Measurements from ENCODE around the gene DCAKD.
"Not testable (repeated sequence)": the region's sequence is repeated elsewhere in the genome, so short reads cannot be mapped to it uniquely, and the experiment has no call there.

The DCAKD gene

DNA sequence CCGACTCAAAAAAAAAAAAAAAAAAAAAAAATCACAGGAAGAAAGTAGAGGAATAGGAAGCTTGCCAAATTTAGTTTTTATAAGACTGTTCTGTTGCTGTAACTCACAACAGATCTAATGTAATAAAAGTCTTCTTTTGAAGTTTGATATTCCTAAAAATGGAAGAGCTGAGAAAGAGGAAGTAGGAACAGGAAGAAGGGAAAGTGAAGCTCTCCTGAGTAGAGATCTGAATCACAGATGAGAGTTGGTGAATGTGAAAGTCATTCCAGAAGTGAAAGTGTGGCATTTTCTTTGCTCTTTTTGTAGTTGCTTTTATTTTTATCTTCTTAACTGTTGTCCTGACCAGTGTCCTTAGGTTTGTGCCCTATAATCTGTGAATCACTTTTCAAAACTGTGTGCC, 11.8 kb upstream of the DCAKD start:
- no peak for DNase-seq

DNA sequence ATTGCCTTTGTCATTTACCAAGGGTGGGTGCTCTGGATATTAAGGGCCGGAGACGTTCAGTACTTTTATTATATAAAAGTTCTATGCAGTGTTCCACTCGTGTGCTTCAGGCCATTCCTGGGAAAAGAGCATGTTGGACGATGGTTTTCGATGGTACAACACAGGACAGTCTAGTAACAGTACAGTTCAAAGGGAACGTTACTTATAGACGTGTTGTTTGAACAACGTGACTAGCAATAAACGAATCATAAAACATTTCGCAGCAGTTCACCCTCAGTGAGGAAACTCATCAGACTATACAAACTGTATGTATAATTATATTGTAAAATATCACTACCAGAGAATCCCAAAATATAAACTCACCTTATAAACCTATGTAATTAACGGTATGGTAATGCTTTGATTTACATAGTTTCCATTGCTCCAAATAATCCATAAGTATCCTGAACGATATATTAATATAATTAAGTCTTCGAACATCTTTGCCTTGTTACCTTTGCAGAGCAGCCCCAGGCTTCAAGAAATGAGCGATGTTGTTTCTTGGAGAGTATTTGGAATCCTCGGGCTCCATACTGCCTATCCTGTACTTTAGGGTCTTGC, 10.3 kb upstream of the DCAKD start:
- DNase-seq, result no peak

DNA sequence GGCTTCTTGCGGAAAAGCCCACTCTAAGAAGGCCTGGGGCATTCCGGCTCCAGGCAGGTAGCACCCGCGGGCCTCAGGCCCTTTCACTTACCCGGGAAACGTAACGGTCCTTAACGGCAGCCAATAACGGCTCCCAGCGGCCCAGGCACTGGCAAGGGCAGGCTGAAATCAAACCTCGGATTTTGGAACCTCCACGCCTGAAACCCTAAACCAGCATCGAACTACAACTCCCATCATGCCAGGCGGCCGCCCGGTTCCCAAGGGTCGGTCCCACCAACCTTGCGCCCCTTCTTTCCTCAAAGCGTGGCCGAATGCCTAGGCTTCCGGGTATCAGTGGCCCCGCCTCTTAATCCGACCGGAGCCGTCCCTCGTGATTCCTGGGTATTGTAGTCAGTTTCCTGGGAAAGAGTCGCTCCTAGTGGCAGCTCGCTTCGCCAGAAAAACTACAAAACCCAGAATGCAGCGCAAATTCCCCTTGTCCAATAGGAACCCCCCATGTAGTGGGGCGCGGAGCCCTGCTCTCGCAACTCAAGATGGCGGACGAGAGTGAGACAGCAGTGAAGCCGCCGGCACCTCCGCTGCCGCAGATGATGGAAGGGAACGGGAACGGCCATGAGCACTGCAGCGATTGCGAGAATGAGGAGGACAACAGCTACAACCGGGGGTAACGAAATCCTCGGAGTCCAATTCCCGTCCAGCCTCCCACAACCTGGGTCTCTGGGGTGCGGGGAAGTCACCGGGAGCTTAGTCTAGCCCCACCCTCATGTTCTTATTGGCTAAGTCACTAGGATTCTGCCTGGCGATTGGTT, 9.6 kb upstream of the DCAKD start, which contains the start of gene NMT1:
TSS of gene NMT1 (plus strand) at position 521 of the 809 bp plus-strand sequence. CDS start at position 534, 13 bp downstream.
- DNase-seq, result peak; percentile 90 to 98

DNA sequence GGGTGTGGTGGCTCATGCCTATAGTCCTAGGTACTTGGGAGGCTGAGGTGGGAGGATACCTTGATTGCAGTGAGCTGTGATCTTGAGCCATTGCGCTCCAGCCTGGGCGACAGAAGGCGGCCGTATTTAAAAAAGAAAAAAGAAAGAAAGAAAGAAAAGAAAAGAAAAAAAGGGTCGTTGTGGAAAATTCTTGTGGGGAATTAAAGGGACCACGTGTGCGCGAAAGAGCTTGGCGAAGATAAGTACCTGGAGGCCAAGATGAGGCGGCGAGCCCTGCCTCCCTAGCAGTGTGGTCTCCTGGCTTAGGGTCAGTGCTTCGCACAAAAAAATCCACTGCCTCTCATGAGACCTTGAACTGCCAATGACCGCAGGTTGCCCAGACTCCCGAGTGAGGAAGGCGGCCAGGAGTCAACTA, 9.0 kb upstream of the DCAKD start:
- no peak for DNase-seq

DNA sequence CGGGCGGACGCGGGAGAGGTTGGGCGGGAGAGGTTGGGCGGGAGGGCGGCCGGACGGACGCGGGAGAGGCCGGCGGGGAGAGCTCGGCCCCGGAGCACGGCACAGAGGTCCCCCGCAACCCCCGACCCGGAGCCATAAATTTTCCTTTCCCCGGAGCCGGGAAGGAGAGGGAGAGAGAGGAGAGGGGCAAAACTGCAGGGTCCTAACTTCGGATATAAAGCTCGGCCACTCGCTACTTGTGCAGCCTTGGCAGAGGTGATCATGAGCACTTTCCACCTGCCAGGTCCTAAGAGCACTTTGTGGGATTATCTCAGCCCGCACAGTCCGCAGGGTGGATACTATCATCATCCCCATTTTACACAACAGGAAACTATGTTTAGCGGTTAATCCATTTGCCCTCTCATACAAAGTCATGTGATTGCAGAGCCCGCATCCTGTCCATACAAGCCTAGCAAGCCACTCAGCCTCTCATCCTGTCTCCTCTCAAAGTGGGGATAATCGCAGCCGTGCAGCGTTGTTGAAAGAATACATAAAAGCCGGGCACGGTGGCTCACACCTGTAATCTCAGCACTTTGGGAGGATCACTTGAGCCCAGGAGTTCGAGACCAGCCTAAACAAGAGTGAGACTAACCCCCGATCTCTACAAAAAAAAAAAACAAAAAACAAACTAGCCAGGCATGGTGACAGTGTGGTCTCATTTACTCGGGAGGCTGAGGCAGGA, 780 bp upstream of the DCAKD start:
- DNase-seq, result peak; percentile 9 to 23

DNA sequence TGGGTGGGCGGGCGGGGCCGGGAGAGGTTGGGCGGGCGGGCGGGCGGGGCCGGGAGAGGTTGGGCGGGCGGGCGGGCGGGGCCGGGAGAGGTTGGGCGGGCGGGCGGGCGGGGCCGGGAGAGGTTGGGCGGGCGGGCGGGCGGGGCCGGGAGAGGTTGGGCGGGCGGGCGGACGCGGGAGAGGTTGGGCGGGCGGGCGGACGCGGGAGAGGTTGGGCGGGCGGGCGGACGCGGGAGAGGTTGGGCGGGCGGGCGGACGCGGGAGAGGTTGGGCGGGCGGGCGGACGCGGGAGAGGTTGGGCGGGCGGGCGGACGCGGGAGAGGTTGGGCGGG, 254 bp upstream of the DCAKD start:
- not testable (repeated sequence) for DNase-seq

DNA sequence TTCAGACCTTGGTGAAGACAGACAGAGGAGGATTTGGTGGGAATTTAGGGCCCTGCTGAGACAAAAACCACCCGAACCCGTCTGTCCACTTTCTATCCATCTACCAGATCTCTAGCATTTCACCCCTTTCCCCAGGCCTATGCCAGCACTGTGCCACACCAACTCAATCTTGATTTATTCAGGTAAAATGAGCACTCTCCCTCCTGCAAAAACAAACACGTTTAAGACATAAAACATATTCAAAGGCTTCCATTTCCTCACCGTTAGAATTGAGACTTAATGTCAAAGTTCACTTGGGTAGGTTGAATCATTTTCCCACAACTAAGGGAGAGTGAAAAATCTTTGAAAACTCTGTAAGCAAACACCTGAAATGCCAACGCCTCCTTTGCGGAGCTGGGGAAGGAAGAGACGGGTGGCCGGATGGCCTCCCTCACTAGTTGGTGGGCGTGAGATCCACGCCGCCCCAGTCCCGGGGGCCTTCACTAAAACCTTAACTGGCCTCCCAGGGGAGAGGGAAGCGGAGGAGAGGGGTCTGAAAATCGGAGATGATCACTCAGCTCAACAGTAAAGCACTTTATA, 862 bp downstream of the DCAKD start:
- DNase-seq, result peak; percentile 37 to 49

DNA sequence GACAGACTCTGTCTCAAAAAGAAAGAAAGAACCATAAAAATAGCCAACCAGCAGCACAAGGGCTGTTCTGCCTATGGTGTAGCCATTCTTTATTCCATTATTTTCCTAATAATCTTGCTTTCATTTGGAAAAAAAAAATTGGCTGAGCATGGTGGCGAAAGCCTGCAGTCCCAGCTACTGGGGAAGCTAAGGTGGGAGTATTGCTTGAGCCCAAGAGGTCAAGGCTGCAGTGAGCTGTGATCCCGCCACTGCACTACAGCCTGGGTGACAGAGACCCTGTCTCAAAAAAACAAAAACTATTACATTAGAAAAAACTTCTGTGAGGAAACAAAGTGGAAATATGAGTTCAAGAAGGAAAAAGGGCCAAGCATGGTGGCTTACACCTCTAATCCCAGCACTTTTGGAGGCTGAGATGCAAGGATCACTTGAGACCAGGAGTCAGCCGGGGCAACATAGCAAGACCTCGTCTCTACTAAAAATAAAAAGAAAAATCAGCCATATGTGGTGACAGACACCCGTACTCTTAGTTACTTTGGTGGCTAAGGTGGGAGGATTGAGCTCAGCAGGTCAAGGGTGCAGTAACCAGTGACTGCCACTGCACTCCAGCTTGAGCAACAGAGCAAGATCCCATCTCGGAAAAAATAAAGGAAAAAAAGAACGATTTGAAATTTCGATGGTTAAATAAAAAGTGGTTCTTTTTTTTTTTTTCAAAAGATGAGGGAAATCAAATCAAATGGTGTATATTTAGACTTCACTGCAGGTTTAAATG, 2.5 kb downstream of the DCAKD start:
- DNase-seq, result no peak

DNA sequence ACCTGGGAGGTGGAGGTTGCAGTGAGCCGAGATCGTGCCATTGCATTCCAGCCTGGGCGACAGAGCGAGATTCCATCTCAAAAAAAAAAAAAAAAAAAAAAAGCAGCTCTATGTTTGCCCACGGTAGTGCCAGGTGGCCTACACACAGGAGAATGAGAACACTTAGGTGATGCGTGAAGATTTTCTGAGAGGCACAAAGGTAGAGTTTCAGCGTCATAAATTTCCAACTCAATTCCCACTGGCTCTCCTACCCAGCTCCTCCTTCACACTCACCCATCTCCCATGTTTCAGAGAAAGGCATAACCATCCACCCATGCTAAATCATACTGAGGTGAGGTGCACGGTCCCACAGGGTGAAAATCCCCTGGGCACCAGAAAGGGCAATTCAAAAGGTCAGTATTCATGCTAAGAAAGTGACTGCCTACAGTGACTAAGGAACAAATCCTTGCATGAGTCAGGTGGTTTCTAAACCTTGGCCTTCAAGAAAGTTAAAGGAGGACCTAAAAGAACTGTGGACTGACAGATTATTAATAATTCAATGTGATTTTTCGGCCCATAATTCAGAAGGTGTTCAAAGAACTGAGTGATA, 4.8 kb downstream of the DCAKD start:
- no peak for DNase-seq

DNA sequence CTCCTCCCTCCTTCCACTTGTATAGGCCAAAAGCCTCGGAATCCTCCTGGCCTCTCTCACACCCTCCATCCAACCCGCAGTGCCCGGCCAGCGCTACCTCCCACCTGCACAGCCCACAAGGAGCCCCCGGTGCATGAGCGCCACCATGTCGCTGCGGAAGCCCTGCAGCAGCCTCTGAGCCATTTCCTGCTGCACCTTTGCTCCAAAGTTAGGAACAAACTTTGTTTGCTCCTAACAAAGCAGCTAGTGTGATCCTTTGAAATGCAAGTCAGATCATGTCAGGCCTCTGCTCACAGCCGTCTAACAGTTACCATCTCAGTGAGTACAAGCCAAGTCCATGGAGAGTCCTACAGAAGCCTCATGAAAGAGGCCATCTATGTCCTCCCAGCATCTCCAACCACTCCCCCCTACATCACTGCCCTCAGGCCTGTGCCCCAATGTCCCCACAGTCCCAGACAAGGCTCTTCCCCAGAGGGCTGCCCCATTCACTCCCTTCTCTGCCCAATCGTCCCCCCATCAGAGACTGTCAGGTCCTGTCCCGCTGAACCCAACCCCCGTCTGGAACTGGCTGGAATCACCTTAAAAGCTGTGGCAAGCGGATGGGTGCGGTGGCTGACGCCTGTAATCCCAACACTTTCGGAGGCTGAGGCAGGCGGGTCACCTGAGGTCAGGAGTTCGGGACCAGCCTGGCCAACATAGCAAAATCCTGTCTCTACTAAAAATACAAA, 7.5 kb downstream of the DCAKD start:
- no peak for DNase-seq

DNA sequence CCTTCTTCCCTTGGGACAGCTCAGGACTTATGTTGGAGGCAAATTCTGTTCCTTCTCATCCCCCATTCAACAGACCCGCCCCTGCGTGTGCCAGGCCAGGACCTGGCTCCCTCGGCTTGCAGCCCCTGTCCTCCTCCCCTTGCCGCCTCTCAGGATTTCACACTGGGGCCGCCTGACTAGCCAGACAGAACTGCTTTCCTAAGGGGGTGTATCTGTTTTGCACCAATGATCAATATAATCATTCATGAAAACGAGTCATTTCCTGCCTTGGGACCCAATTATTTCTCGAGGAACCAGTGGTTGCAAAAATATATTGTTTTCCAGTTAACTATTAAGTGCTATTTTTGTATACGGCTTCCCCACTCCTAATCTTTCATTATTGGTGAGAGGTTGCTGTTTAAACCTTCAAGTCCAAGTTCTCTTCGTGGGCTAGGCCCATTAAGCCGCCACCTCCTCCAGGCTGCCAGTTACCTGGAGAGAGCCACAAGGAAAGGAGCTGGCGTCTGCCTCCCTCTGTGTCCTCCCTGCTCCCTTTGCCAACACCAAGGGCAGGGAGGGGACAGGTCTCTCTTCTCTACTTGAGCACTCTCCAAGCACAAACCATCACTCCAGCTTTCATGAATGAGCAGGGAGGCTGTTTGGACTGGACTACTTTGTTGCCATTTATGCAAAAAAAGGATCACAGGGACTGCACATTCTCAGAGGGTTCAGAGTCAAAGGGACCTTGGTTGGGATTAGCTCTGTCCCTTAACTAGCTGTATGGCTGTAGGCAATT, 8.9 kb downstream of the DCAKD start:
- DNase-seq, result no peak

DNA sequence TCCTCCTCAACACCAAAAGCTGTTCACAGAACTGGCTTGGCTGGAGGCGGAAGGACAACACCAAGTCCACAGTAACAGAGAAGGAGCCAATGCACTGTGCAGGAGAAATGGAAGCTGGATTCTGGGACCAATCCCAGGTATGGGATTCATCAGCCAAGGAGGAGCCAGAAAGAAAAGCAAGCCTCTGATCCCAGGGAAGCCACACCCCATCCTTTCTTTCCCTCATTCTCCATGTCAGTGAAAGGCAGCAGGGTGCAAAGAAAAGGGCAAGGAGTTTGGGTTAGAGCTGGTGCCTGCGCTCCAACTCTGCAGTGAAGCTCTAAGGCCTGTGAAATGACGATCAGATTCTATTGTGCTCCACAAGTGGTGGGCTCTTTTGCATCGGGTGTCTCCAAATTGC, 11.0 kb downstream of the DCAKD start:
- DNase-seq, result no peak

DNA sequence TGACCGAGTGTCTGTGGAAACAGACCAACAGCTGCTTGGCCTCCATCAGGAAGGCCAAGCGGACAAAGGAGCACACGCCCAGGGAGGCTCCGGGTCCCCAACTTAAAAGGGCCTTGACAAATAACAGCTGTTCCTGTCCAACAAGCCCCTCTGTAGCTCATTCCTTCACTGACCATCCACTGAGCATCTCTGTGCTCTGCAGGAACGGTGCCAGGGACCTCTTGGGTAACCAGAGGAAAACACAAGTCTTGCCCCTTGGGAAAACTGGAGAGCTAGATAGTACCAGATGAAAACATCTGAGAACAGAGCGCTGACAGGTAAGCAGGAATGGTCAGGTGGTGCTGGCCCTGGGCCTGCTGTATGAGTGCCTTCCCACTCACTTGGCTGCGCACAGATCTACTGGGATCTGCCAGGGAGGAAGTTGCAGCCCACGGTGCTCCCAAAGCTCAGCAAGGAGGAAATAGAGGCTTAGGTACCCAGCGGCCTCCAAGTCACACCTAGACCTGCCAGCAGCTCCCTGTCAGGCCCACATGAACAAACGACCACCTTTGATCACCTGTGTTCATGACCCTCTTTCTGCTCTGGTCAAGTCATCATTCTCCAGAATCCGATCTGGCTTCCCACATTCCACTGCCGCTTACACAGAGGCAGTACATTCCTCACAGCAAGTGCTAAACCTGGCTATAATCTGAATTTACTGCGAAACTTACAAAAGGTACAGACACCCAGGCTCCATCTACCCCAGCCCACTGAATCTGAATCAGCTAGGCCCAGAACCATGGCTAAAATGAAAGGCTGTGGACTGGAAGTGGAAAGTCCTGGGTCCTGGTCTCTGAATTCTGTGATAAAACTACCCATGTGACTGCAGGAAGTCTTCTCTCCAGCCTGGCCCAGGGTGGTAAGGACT, 12.5 kb downstream of the DCAKD start:
- DNase-seq, result no peak

DNA sequence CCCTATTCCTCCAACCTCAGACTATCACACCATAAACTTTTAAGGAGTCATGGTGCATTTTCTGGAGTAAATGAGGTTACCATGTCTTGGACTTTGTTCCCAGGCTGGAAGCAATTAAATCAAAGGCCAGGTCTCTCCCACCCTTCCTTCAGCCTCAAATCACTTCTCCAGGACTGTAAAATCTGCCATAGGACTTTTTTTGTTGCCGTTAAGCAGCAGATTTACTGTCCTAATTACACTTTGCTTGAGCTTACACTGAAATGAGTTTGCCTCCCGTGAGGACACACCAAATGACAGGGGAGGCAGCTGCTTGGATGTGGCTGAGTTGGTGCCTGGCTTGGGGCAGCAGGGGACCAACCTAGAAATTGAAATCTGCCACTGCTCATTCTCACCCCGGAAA, 14.7 kb downstream of the DCAKD start:
- DNase-seq, result no peak

DNA sequence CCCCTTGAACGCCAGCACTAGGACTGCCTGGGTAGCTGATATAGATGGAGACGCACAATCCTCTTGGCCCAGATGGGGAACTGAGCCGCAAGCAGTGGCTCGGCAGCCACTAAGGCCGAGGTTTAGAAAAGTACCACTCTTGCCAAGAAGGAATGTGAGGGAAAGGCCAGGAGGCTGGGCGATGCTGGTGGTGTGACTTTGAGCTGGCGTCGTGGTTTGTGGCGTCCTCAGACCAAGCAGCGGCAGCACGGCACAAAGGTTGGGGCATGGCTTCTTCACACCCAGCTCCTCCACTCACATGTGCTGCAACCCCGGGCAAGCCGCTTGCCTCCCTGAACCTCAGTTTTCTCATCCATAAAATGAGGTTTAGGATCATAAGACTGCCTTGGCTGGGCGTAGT, 15.6 kb downstream of the DCAKD start:
- DNase-seq, result no peak

DNA sequence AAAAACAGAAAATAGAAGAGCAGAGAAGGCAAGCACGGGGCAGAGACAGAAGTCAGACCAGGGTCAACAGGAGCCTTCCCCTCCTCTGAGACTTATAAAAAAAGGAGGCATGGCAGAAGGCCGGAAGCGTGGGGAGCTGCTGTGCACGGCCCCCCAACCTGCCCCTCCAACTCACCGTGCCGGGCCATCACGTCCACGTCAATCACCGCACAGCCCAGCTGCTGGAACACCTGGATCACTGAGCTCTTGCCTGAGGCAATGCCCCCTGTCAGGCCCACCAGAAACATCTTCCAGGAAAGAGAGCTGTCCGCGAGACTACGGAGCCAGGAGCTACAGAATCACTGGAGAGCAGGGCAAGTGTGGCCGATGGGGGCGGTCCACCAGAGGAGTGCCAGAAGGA, 16.8 kb downstream of the DCAKD start:
- no peak for DNase-seq

DNA sequence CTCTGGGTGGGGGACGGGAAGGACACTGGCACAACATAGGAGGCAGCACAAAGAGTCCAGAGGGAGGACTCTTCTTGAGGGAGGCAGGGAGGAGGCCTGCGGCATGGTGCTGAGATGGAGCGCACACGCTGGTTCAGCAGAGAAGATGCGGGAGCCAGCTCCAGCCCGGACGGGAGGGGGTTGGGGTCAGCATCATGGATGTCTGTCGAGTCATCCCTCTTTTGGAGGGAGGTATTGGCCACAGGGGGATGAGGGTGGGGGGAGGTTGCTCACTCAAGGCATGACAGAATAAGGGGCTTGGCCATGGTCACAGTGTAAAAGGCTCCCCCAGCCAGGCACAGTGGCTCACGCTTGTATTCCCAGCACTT, 19.3 kb downstream of the DCAKD start:
- no peak for DNase-seq

DNA sequence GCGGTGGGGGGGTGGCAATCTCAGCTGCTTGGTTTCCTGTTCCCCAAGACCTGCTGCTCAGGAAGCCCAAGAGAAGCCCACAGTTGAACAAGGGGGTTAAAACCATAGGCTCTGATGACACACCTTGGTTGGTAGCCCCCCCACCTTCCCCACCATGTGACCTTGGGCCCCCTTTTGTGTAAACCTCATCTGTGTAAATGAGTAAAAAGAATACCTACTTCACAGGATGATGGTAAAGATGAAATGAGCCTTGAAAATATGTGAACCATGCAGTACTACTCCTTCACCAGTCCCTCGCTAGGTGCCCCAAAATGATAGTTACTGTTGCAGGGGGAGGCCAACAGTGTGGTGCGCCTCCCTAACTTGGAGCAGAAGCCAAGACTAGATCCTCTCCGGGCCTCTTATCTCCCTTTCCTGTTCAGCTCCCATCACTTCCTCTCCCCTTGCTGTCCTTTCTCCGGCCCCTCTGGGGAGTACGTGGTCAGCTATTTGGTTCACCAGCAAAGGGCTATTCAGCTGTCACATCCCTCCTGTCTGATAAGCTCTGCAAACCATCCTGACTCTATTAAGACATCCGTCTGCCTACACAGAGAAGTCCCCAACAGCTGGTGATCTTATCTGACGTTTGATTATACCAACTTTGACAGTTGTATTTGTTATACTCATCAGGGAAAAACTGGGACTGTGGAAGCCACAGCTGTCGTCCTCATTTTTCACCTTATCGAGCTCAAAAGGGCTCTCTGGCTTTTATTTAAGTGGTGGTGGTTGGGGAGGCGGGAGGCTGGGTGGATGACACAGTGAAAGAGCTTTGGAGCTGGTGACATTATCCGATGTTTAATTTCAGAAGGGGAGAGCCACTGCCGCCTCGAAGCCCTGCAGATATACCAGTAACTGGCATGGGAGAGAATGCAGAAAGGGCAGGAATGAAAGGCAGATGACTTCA, 19.9 kb downstream of the DCAKD start:
- no peak for DNase-seq

DNA sequence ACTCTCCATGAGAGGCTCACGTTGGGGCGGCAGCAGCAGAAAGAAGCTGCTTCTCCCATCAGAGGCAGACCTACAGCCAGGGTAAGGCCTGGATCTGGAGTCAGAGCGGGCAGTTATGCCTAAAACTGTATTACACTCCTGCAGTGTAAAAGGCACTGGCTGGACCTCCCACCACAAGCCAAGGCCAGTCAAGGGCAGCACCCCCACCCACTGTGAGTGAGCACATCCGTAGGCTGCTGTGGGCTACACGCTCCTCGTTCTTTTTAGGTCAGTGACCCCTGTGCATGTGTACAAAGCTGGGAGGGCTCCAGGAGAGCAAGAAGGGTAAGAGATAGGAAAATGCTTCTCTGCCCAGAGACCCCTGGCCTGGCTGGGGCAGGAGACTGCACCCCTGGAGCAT, 20.7 kb downstream of the DCAKD start:
- DNase-seq, result no peak
